AG10803 (cell line): ENCODE data around the gene ABCB11.
A peak's percentile ranks its signal among the peaks of the same experiment; 100 is the strongest.

Experiments used
- DNase-seq: peaks from one replicate; pipeline ENCODE4 v3.0.0; 2010; ENCODE audit warnings: low read depth
- H3K4me3 ChIP-seq: 2 replicates; pipeline ENCODE4 v1.5.1; 2011; ENCODE audit warnings: mild to moderate bottlenecking, low read length, control low read depth
- CTCF ChIP-seq: conservative IDR thresholded peaks from 2 replicates; pipeline ENCODE4 v1.5.1; 2011; ENCODE audit warnings: mild to moderate bottlenecking, low read length, control low read depth, inconsistent platforms

Gene ABCB11

GRCh38 chr2:168956392-168956791 is 74.7 kb downstream of the ABCB11 start:
- no peak for DNase-seq
- H3K4me3 ChIP-seq, result no peak overlapping the region
- no peak for TF ChIP-seq CTCF

GRCh38 chr2:168955321-168955720 is 75.8 kb downstream of the ABCB11 start:
- DNase-seq, result no peak
- TF ChIP-seq CTCF, result no peak
- no peak overlapping the region for H3K4me3 ChIP-seq

GRCh38 chr2:168954256-168954655 is 76.9 kb downstream of the ABCB11 start:
- no peak for DNase-seq
- no peak for TF ChIP-seq CTCF
- H3K4me3 ChIP-seq, result no peak overlapping the region

- TF ChIP-seq CTCF, result no peak
- DNase-seq, result no peak
- H3K4me3 ChIP-seq, result no peak overlapping the region
These were observed 78.7 kb downstream of the ABCB11 start for GRCh38 chr2:168952424-168952823.

GRCh38 chr2:168951871-168952270 is 79.3 kb downstream of the ABCB11 start:
- no peak for DNase-seq
- no peak overlapping the region for H3K4me3 ChIP-seq
- no peak for TF ChIP-seq CTCF

- no peak for TF ChIP-seq CTCF
- DNase-seq, result no peak
These were observed 81.8 kb downstream of the ABCB11 start for GRCh38 chr2:168949324-168949723.

GRCh38 chr2:168948621-168949212 is 82.4 kb downstream of the ABCB11 start:
- DNase-seq, result no peak
- no peak overlapping the region for H3K4me3 ChIP-seq
- peak; percentile 60 for TF ChIP-seq CTCF

More at GRCh38 chr2:168949324-168949723, 81.8 kb downstream of the ABCB11 start:
- H3K4me3 ChIP-seq, result no peak overlapping the region
